PC-9 (cell line): Measurements from ENCODE around the gene BRMS1. TPM values are rescaled to one million over a fixed set of nuclear protein-coding genes. Genes with fewer than 3 reads are reported as not detected.

Experiments
- BruUV-seq: library from RNA; stranded (reverse); fragments of 400-500 nt; replicated peaks from 2 replicates; lab custom pipeline; 2021; lab: Mats Ljungman, UMichigan
- CTCF ChIA-PET: fragments of 300-600 bp; sonication (Branson Sonifier 250); formaldehyde crosslinking; loops from one replicate; lab custom pipeline; 2022; ENCODE audit warnings: antibody characterized with exemption; lab: Charles Lee
- POLR2A ChIA-PET: fragments of 300-600 bp; sonication (Branson Sonifier 250); formaldehyde crosslinking; loops from one replicate; lab custom pipeline; 2022; ENCODE audit warnings: antibody characterized with exemption; ENCODE audit not compliant: unreplicated experiment; lab: Charles Lee
- DNase-seq, 2 experiments: peaks; one replicate each; pipeline versions ENCODE4 v3.0.0 to v3.0.0-alpha.2; 2015 to 2022; ENCODE audit warnings: mixed read lengths in 1 of 2
- H2AFZ ChIP-seq: fragments of 200-600 bp; sonication (generic); 2 replicates; pipeline ENCODE4 v1.8.1; 2017; ENCODE audit warnings: antibody characterized with exemption
- H3F3A ChIP-seq: fragments of 200-600 bp; sonication (generic); 2 replicates; pipeline ENCODE4 v1.8.1; 2017; ENCODE audit warnings: antibody characterized with exemption, mild to moderate bottlenecking, low read depth; ENCODE audit not compliant: insufficient read depth
- H3K27ac ChIP-seq: fragments of 200-600 bp; sonication (generic); 2 replicates; pipeline ENCODE4 v1.6.1; 2016; ENCODE audit warnings: mixed run types
- H3K27me3 ChIP-seq: fragments of 200-600 bp; sonication (generic); 2 replicates; pipeline ENCODE4 v1.6.1; 2016; ENCODE audit warnings: low read depth, mixed run types; ENCODE audit not compliant: insufficient read depth
- H3K36me3 ChIP-seq: fragments of 200-600 bp; sonication (generic); 2 replicates; pipeline ENCODE4 v1.6.1; 2016; ENCODE audit warnings: low read depth, mixed run types
- H3K4me1 ChIP-seq: fragments of 200-600 bp; sonication (generic); replicated peaks from 2 replicates; pipeline ENCODE4 v1.6.1; 2016; ENCODE audit warnings: mixed run types; ENCODE audit not compliant: insufficient read depth
- H3K4me2 ChIP-seq: fragments of 200-600 bp; sonication (generic); 2 replicates; pipeline ENCODE4 v1.6.1; 2017; ENCODE audit warnings: mixed run types
- H3K4me3 ChIP-seq: fragments of 200-600 bp; sonication (generic); 2 replicates; pipeline ENCODE4 v1.6.1; 2016; ENCODE audit warnings: mixed run types
- H3K79me2 ChIP-seq: fragments of 200-600 bp; sonication (generic); 2 replicates; pipeline ENCODE4 v1.6.1; 2017; ENCODE audit warnings: low read depth, mixed run types
- H3K9me2 ChIP-seq: fragments of 200-600 bp; sonication (generic); 2 replicates; pipeline ENCODE4 v1.8.1; 2017; ENCODE audit warnings: mild to moderate bottlenecking; ENCODE audit not compliant: insufficient read depth
- H3K9me3 ChIP-seq: fragments of 200-600 bp; sonication (generic); 2 replicates; pipeline ENCODE4 v1.8.1; 2016; ENCODE audit warnings: low read depth; ENCODE audit not compliant: insufficient read depth
- H4K20me1 ChIP-seq: fragments of 200-600 bp; sonication (generic); 2 replicates; pipeline ENCODE4 v1.8.1; 2017; ENCODE audit not compliant: insufficient read depth
- CTCF ChIP-seq: fragments of 200-600 bp; sonication (generic); conservative IDR thresholded peaks from 2 replicates; pipeline ENCODE4 v1.6.1; 2017; ENCODE audit warnings: mixed run types, antibody characterized with exemption, mild to moderate bottlenecking, moderate library complexity
- EZH2 ChIP-seq: fragments of 200-600 bp; sonication (generic); IDR thresholded peaks from 2 replicates; pipeline ENCODE4 v1.8.0; 2017; ENCODE audit warnings: antibody characterized with exemption, low read depth
- intact Hi-C: fragments of 100-400 bp; cut with micrococcal nuclease; formaldehyde crosslinking; loops from one replicate; pipeline ENCODE4 v1.10.0; 2022; ENCODE audit not compliant: unreplicated experiment
- total RNA-seq: library from RNA; stranded (reverse); gene quantifications from 2 replicates; pipeline ENCODE4 v1.2.3, GENCODE V29; 2021

The BRMS1 gene
- total RNA-seq, 1 experiment from 2014 or later: 54.3 TPM

GRCh38 chr11:66338276-66339161, 6.4 kb downstream of the BRMS1 start:
- H3K9me3 ChIP-seq: no peaks in the 10 kb centered on the region
- H3K27ac ChIP-seq: no peak overlapping the region
- H3K4me3 ChIP-seq: no peak overlapping the region
- no peak overlapping the region for H2AFZ ChIP-seq
- no peaks in the 10 kb centered on the region for H3K9me2 ChIP-seq
- DNase-seq: no peak
- intact Hi-C loops: no loop called here
- H3K79me2 ChIP-seq: peaks cover 18% of the 10 kb centered on the region
- CTCF ChIA-PET: interaction anchor here (0.5 to 0.6 kb wide), 3 partner anchors 28 to 388 kb away, joined by 3 to 8 read pairs (median 7); no protein-coding TSS in a partner anchor
- no peaks in the 10 kb centered on the region for H3K27me3 ChIP-seq
- TF ChIP-seq CTCF: no peak
- TF ChIP-seq EZH2: no peak
- POLR2A ChIA-PET: interaction anchor here (0.7 kb wide), 1 partner anchor 26 kb away, joined by 5 read pairs; no protein-coding TSS in a partner anchor
- H3K4me2 ChIP-seq: no peak overlapping the region
- H3K4me1 ChIP-seq: peaks cover 19% of the 10 kb centered on the region
- no TSS peak for BruUV-seq
- no peaks in the 10 kb centered on the region for H3K36me3 ChIP-seq
- H4K20me1 ChIP-seq: peaks cover 14% of the 10 kb centered on the region
- peaks cover 20% of the 10 kb centered on the region; the same call in 1 of the 2 replicates for H3F3A ChIP-seq

GRCh38 chr11:66337103-66337899, 7.6 kb downstream of the BRMS1 start:
- no TSS peak for BruUV-seq
- peaks cover 8% of the 10 kb centered on the region for H4K20me1 ChIP-seq
- TF ChIP-seq CTCF: no peak
- TF ChIP-seq EZH2: no peak
- H3K27ac ChIP-seq: no peak overlapping the region
- H3K36me3 ChIP-seq: no peaks in the 10 kb centered on the region
- H3K27me3 ChIP-seq: no peaks in the 10 kb centered on the region
- H2AFZ ChIP-seq: no peak overlapping the region
- H3K4me3 ChIP-seq: no peak overlapping the region
- peaks cover 8% of the 10 kb centered on the region; the same call in 1 of the 2 replicates for H3K79me2 ChIP-seq
- intact Hi-C loops: loop anchor here (2.0 kb wide), 1 partner anchor 114 kb away; no protein-coding TSS in a partner anchor
- ChIA-PET CTCF (no interaction called here), POLR2A (no interaction called here)
- no peaks in the 10 kb centered on the region for H3K9me2 ChIP-seq
- DNase-seq: no peak
- peak overlapping the region; percentile 82; the same call in 1 of the 2 replicates for H3K4me2 ChIP-seq
- H3F3A ChIP-seq: peaks cover 16% of the 10 kb centered on the region; the same call in 1 of the 2 replicates
- H3K4me1 ChIP-seq: peaks cover 16% of the 10 kb centered on the region
- H3K9me3 ChIP-seq: no peaks in the 10 kb centered on the region
